H1 (cell line): Measurements from ENCODE around the gene LDLRAP1.
"Not testable (repeated sequence)": the region's sequence is repeated elsewhere in the genome, so short reads cannot be mapped to it uniquely, and the experiment has no call there.

Experiments
- CTCF ChIP-seq, 3 experiments: IDR thresholded peaks; 1 replicate in 2 of 3; 2 replicates in 1 of 3; pipeline versions ENCODE4 v1.5.1 to v1.6.1; 2011; ENCODE audit warnings: low read length in 3 of 3, mild to moderate bottlenecking in 3 of 3, inconsistent platforms in 2 of 3, low read depth in 1 of 3, moderate library complexity in 1 of 3; ENCODE audit not compliant: insufficient read depth in 1 of 3; ENCODE audit errors: control extremely low read depth in 1 of 3
- POLR2A ChIP-seq, 2 experiments: IDR thresholded peaks; 1 replicate in 1 of 2; 2 replicates in 1 of 2; pipeline ENCODE4 v1.6.1; 2011; ENCODE audit warnings: low read depth in 2 of 2, low read length in 2 of 2, mild to moderate bottlenecking in 2 of 2; ENCODE audit errors: control extremely low read depth in 1 of 2
- RAD21 ChIP-seq, 2 experiments: IDR thresholded peaks in 1 of 2; conservative IDR thresholded peaks in 1 of 2; 2 replicates each; pipeline ENCODE4 v1.6.1; 2011; ENCODE audit warnings: low read depth in 2 of 2, low read length in 2 of 2, improper control_type of control experiment in 1 of 2, inconsistent platforms in 1 of 2, mild to moderate bottlenecking in 1 of 2, moderate library complexity in 1 of 2
- USF2 ChIP-seq: IDR thresholded peaks from 2 replicates; pipeline ENCODE4 v1.6.1; 2011; ENCODE audit warnings: low read length, improper control_type of control experiment

- TF ChIP-seq CTCF (IDR thresholded peaks at IDR 0.05; ENCODE audit: control extremely low read depth in 1 of 3, insufficient read depth in 1 of 3, low read depth in 1 of 3, low read length in 3 of 3); RAD21 (IDR thresholded peaks at IDR 0.05 in 1 of 2, conservative IDR thresholded peaks at IDR 0.05 in 1 of 2; ENCODE audit: low read depth in 2 of 2, low read length in 2 of 2); POLR2A (IDR thresholded peaks at IDR 0.05; ENCODE audit: control extremely low read depth in 1 of 2, low read depth in 2 of 2, low read length in 2 of 2); USF2: not testable (repeated sequence)
These were observed 36.6 kb upstream of the LDLRAP1 start for GRCh38 chr1:25506566-25507463.
